KOPT-K1 (cell line): ENCODE data around the gene STK40.

ENCODE experiments used
- H3K27ac ChIP-seq: fragments of 200-600 bp; sonication (generic); 2 replicates; pipeline ENCODE4 v1.5.1; 2016; ENCODE audit warnings: antibody characterized with exemption, mild to moderate bottlenecking, low read depth, low read length; ENCODE audit not compliant: poor library complexity, severe bottlenecking
- H3K36me3 ChIP-seq: fragments of 200-600 bp; sonication (generic); 2 replicates; pipeline ENCODE4 v1.5.1; 2017; ENCODE audit warnings: antibody characterized with exemption, mild to moderate bottlenecking, low read length, moderate library complexity; ENCODE audit not compliant: insufficient read depth
- H3K9me3 ChIP-seq: fragments of 200-600 bp; sonication (generic); 2 replicates; pipeline ENCODE4 v1.5.1; 2017; ENCODE audit warnings: antibody characterized with exemption, low read length, mild to moderate bottlenecking; ENCODE audit not compliant: insufficient read depth, poor library complexity, severe bottlenecking

STK40 gene

DNA sequence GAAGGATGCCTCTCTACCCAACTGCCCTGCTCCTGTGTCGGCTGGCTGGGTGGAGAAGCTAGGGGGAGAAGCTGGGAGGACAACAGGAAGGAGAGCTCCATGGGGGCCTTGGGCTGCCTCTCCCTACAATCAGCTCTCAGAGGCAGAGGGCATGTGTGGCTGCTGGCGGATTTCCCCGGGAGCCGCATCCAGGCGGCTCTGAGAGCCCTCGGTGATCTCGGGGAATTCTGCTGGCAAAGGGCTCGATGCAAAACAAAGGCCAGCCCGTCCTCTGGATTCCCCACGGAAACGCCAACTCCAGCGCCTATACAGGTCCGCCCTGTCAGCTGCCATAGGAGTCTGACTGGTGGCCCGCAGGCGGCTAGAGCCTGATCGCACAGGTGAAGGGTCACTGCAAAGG, 35.9 kb downstream of the STK40 start:
- H3K36me3 ChIP-seq: peaks cover 58% of the 10 kb centered on the region
- H3K9me3 ChIP-seq: no peaks in the 10 kb centered on the region
- peak overlapping the region; percentile 45 for H3K27ac ChIP-seq

DNA sequence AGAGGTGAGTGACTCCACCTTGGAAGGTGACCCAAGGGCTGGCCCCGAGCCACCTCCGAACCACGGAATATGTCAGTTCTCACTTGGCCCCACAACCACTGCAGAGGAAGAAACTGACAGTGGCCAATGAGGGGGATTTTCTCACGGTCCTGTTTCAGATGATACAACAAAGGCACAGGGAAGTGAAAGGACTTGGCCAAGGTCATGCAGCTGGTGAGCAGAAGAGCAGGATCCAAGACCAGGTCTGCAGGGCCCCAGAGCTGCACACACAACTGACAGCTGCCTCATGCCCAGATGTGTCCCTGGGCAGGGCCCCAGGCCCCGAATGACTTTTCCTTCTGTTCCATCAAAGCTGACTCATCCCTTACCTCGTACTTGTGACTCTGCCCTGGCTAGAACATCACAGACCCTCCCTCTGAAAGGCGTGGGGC, 36.5 kb downstream of the STK40 start:
- Histone ChIP-seq H3K9me3 (no peaks in the 10 kb centered on the region), H3K27ac (peak overlapping the region; percentile 45), H3K36me3 (peaks cover 58% of the 10 kb centered on the region)

DNA sequence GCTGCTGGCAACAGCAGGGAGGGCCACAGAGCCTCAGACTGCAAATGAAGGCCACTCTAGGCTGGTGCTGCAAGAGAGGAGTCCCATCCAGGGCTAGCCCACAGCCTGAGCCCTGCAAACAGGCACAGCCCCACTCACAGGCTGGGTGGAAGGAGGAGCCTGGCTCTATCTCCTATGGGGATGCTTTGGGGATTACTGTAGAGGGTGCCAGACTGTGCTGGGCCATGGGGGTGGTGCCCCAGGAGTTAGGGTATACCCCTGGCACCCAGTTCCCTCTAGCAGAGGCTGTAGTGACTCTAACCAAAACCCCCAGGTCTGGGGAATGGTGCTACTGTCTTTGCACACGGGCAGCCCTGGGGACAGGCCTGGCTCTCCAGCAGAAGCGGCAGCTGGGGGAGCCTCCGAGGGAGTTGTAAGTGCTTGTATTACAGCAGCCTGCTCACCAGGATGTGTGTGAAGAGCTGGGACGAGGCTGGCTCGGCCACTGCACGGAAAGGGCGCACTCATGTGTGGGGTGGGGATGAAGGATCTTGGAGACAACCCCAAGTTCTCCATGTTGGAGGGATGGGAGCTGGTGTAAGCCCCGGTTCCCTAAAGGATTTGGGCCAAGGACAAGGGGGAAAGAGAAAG, 38.9 kb downstream of the STK40 start:
- no peaks in the 10 kb centered on the region for H3K9me3 ChIP-seq
- no peak overlapping the region for H3K27ac ChIP-seq
- peaks cover 56% of the 10 kb centered on the region for H3K36me3 ChIP-seq

DNA sequence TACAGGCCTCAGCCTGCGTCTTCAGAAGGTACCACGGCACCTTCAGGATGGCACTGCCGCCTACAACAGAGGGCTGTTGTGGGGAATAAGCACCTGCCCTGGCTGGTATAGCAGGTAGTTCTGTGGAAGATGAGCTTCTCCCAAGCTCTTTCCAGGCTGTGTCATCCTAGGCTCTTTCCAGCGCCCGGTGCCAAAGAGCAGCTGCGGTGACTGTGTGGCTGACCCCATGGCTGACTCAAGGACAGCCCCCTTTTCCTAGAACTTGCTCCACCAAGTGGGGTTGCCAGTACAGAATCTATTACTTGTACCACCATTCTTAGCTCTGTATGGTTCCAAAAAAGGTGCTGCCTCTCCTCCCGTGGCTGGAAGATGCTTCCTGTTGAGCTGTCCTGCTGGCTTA, 40.4 kb downstream of the STK40 start:
- peaks cover 56% of the 10 kb centered on the region for H3K36me3 ChIP-seq
- no peak overlapping the region for H3K27ac ChIP-seq
- no peaks in the 10 kb centered on the region for H3K9me3 ChIP-seq

DNA sequence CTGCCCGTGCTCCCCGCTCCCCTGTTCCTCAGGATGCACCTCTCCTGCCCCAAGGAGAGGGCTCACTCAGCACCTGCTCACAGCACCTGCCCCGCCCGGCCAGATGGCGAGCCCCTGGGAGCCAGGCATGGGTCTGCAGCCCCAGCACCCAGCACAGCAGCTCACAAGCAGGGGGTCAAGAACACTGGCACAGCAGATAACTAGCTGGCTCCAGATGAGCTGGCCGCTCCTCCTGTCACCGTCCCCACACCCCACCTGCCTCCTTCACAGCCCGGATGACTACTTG, 41.4 kb downstream of the STK40 start:
- H3K9me3 ChIP-seq: no peaks in the 10 kb centered on the region
- H3K36me3 ChIP-seq: peaks cover 54% of the 10 kb centered on the region
- H3K27ac ChIP-seq: no peak overlapping the region

DNA sequence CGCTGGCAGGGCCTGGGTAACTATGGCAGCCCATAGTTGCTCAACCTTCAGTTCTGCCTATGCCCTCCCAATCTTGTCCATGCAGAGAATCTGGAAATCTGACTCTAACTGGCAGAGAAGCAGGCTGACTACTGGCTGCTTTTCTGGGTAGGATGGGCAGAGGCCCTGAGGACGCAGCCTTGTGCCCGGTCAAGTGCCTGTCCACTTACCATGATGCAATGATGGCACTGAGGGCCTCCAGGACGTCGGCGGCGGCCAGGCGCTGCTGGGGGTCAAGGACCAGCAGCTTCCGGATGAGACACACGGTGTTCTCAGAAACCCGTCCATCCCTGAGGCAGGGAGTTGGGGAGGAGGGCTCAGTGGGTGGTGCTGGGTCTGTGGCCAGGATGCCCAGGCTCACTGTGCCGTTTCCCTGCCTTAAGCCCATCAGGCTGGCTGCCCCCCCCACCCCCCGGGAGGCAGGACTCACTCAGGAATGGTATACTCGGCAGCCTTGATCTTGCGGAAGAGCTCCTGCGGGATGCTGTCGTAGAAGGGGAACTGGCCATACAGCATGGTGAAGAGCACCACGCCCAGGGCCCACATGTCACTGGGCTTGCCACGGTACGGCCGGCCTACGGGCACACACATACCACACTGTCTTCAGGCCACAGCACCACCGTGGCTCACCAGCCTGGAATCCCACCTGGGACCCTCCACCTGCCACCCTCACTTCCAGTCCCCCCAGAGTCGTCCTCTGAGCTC, 41.9 kb downstream of the STK40 start:
- Histone ChIP-seq H3K36me3 (peaks cover 49% of the 10 kb centered on the region), H3K27ac (no peak overlapping the region), H3K9me3 (no peaks in the 10 kb centered on the region)

DNA sequence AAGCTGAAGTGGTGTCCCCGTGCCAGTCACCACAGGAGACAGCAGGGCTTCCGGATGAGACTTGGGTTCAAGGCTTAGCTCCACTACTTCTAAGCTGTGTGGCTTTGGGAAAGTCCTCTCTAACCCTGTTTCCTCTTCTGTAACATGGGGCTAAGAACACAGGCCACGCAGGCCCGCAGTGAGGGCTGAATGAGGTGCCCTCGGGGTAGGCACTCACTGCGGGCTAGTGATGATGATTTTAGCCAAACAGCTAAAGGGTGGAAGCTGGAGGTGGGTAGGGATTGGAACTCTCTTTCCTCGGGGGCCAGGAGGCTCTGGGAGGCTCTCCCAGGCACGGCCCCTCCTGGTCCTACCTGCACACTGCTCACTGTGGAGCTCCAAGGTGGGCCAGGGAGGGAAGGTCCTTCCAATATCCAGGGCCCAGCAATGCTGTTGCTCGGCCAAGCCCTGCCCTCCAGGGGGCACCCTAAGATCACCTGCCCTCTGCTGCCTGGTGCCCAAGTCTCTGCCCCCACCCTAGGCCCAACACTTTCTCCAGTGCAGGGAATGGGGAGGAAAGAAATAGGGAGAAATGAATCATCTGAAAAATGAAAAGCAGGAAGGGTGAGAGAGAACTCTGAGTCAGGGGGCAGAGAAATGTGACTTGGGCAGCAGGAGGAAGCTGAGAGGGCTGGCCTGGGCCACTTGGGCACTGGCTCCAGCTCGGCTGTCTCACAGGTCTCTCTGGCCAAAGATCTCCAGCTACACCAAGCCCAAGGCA, 43.1 kb downstream of the STK40 start:
- H3K9me3 ChIP-seq: no peaks in the 10 kb centered on the region
- H3K27ac ChIP-seq: no peak overlapping the region
- H3K36me3 ChIP-seq: peaks cover 40% of the 10 kb centered on the region

DNA sequence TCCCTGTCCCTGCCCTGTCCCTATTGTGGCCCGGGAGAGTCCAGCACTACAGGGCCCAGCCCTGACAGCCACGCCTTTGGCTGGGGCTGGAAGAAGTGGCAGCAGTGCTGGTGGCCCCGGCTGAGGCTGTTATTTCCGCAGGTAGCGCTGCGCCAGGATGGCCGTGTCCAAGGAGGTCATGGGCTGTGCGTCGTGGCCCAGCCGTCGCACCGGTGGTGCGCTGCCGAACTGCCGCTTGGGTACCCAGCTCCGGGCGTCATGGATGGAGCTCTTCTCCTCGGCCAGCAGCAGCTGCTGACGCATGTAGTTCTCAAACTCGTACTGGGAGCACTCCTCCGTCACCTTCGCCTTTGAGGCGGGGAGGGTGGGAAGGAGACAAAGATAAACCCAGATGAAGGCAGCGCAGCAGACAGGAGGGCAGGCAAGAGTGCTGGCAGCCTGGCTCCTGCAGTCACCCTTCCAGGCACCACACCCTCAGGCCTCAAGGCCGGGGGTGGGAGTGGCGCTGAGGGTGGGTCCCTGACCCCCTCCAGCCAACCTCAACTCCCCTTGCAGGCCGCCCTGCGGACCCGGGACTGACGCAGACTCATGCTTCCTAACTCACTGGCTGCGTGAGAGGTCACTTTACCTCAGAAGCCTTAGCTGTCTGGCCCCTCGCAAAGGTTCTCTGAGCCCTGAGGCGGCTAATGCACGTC, 44.0 kb downstream of the STK40 start:
- H3K9me3 ChIP-seq: no peaks in the 10 kb centered on the region
- no peak overlapping the region for H3K27ac ChIP-seq
- peaks cover 34% of the 10 kb centered on the region for H3K36me3 ChIP-seq

DNA sequence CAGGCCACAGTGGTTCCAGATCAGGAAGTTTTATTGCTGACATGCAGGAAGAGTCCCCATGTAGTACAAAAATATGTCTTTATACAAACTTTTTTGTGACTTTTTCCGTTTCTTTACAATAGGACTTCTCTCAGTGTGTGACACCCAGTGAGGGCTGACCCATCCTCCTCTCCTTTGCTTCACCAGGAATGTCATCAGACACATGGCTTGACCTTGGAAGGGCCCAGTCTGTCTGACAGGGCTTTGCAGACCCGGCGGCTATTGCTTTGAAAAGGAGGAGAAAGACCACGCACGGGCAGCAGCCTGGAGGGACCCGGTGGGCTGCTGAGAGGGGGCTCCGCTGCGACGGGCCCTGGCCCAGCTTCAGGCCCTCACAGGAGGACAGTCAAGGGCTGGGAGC, 46.1 kb downstream of the STK40 start:
- peaks cover 16% of the 10 kb centered on the region; the same call in 1 of the 2 replicates for H3K36me3 ChIP-seq
- H3K9me3 ChIP-seq: no peaks in the 10 kb centered on the region
- no peak overlapping the region for H3K27ac ChIP-seq

DNA sequence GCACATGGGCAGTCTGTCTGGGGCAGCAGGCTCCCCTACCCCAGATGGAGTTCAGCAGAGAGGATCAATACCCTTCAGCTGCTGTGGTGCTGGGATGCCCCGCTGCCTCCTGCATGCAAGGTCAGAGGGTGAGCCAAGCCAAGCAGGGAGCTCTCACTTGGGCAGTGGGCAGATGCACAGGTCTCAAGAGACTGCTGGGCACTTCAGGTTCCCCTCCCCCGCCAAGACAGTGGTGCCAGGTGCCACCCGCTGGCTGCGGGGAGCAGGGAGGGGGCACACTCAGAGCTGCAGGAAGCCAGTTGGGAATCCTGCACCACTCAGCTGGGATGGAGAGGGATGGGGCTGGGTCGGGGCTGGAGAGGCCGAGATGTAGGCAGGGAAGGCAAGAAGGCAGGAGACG, 46.5 kb downstream of the STK40 start:
- H3K9me3 ChIP-seq: no peaks in the 10 kb centered on the region
- H3K36me3 ChIP-seq: peaks cover 12% of the 10 kb centered on the region; the same call in 1 of the 2 replicates
- H3K27ac ChIP-seq: no peak overlapping the region

DNA sequence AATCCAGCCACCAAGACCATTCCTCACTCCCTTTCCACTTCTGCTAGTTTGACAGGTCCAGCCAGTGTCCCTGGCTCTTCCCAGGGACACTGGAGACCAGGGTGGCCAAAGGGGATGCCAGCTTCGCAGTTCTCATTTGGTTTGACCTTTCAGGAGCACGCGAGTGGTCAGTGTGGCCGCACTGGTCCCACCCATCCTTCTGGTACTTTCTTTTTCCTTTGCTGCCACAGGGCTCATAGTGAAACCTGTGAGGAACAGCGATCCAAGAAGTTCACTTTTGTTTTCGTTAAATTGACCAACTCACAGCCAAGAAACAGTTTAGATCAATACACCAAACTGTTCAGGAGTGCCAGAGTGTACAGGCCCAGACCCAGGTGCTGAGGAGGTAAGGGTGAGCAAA, 47.9 kb downstream of the STK40 start:
- H3K9me3 ChIP-seq: no peaks in the 10 kb centered on the region
- no peak overlapping the region for H3K27ac ChIP-seq

DNA sequence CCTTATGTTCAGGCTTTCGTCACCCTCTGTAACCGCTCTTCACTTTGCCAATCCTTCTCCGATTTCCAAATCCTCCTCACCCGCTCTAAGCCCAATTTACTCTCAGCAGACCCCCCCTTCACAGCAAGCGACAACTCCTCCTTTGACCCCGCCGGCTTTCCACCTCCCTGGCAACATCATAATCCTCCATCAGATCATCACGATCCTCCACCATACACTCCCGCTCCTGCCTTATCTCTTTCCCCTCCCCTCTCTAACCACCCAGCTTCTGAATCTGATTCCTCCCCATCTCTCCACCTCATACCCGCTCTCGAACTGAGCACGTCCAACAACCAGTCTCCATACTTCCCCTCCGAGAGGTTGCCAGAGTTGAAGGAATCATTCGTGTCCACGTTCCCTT, 54.8 kb downstream of the STK40 start:
- Histone ChIP-seq H3K36me3 (no peaks in the 10 kb centered on the region), H3K27ac (no peak overlapping the region), H3K9me3 (no peaks in the 10 kb centered on the region)

More for the DNA sequence above, 47.9 kb downstream of the STK40 start:
- peaks cover under 1% of the 10 kb centered on the region; the same call in 1 of the 2 replicates for H3K36me3 ChIP-seq

DNA sequence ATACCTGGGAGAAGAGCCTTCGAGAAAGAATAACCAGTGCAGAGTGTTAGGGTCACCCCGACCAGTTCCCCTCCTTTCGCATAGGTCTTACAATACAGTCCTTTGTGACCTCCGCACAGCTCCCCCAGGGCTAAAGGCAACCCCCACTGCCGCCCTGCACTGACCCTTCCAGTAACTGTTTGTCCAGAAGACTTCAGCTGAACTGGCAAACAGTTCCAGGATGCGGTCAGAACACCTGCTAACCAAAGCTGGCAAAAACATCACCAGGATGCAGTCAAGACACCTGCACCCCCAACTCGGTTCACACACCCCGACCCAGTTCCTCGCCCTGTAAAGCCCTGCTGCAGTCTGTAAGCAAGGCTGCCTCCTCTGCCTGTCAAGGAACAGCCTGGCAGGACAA, 55.9 kb downstream of the STK40 start:
- Histone ChIP-seq H3K36me3 (no peaks in the 10 kb centered on the region), H3K9me3 (no peaks in the 10 kb centered on the region), H3K27ac (no peak overlapping the region)

DNA sequence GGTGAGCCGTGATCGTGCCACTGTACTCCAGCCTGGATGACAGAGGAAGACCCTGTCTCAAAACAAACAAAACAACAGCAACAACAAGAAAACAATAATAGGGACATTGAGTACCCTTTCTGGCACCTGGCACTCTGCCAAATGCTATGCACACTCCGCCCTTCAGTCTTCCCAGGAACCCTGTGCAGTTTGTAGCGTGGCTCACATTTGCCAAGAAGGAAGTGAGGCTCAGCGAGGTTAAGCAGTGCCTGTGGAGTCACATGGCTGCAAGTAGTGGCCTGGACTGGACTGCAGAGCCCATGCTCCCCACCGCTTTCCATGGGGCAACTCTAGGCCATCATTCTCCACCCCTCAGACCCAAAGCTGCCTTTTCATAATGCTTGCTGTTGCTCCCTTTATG, 57.0 kb downstream of the STK40 start:
- H3K27ac ChIP-seq: no peak overlapping the region
- no peaks in the 10 kb centered on the region for H3K36me3 ChIP-seq
- no peaks in the 10 kb centered on the region for H3K9me3 ChIP-seq

DNA sequence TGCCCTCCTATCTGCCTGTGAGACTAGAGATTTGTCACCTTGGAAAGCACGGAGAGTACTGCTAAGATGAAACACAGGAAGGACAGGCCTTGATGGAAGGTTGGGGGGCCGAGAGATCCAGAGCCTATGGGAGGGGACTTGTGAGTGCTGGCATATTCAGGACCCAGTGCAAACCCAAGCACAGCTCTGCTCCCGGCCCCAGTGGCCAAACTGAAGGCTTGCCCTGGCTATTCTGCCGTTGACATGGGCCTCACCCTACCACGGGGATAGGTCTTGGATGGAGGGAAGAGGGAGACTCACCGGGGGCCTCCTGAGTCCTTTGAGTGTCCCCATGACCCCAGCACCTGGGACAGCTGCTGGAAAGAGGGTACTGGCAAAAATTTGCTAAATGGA, 57.6 kb downstream of the STK40 start:
- H3K27ac ChIP-seq: no peak overlapping the region
- no peaks in the 10 kb centered on the region for H3K9me3 ChIP-seq
- H3K36me3 ChIP-seq: no peaks in the 10 kb centered on the region
